ENCODE results near the gene UTP11.
A peak's percentile ranks its signal among the peaks of the same experiment; 100 is the strongest.

The UTP11 gene

DNA sequence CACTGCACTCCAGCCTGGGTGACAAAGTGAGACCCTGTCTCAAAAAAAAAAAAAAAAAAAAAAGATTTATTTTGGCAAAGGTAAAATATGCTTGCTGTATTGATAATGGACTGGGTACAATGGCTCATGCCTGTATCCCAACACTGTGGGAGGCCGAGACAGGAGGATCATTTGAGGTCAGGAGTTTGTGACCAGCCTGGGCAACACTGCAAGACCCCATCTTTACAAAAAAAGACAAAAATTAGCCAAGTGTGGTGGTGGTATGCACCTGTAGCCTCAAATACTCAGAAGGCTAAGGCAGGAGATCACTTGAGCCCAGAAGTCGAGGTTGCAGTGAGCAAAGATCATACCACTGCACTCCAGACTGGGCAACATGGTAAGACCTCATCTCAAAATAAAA is 29.0 kb upstream of the UTP11 start:
- no peak for DNase-seq (ENCODE audit: low read depth in 2 of 2)
- H3K4me3 ChIP-seq (replicated peaks in 1 of 2; ENCODE audit: low read depth in 2 of 2, low read length in 2 of 2) = no peak overlapping the region
- TF ChIP-seq, protein P1, sequence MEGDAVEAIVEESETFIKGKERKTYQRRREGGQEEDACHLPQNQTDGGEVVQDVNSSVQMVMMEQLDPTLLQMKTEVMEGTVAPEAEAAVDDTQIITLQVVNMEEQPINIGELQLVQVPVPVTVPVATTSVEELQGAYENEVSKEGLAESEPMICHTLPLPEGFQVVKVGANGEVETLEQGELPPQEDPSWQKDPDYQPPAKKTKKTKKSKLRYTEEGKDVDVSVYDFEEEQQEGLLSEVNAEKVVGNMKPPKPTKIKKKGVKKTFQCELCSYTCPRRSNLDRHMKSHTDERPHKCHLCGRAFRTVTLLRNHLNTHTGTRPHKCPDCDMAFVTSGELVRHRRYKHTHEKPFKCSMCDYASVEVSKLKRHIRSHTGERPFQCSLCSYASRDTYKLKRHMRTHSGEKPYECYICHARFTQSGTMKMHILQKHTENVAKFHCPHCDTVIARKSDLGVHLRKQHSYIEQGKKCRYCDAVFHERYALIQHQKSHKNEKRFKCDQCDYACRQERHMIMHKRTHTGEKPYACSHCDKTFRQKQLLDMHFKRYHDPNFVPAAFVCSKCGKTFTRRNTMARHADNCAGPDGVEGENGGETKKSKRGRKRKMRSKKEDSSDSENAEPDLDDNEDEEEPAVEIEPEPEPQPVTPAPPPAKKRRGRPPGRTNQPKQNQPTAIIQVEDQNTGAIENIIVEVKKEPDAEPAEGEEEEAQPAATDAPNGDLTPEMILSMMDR (IDR thresholded peaks at IDR 0.05; ENCODE audit: low read depth, low read length) = no peak

DNA sequence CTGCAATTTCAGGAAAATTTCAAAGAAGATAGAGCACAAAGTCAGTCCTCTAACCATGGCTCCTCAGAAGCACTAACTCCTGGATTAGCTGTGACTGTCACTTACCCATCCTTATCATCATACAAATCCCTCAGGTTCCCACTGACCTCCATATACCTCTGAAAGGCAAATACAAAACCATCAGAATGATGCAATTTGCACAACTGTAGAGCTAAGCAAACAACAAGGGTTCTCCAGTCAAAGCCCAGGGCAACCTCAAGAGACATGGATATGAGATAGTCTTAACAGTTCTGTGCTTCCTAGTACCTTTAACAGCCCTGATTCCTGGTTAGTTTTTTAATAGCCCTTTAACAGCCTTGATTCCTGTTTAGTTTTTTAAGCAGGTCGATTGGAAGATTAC is 24.9 kb upstream of the UTP11 start:
- TF ChIP-seq, protein P1 (IDR thresholded peaks at IDR 0.05; ENCODE audit: low read depth, low read length) = no peak
- DNase-seq (ENCODE audit: low read depth in 2 of 2) = no peak
- H3K4me3 ChIP-seq (replicated peaks in 1 of 2; ENCODE audit: low read depth in 2 of 2, low read length in 2 of 2) = no peak overlapping the region

DNA sequence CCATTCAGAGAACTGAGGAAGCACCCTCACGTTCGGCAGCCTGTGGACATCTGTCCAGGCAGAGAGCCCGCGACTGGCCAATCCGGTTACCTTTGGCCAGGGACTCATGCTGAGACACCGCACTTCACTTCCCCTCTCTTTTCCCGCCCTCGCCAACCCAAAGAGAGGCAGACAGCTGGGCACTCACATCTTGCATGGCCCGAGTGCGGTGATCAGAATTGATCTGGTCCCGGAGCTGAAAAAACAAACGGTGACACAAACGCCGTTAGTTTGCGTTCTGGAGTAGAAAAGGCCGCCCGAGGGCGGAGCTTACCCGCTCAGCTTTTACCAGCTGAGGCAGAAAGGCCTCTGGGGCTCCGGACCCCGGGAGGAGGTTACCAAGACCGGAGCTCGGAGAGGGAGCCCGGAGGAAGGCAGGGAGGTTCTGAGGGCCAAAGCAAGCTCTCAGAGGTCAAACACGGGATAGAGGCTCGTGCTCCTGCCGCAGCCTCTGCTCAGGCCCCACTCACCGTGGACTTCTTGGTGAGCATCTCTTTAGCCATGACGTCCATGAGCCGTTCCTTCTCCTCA is 23.1 kb upstream of the UTP11 start:
- DNase-seq (ENCODE audit: low read depth in 2 of 2) = peak; percentile 22 to 40
- TF ChIP-seq, protein P1 (IDR thresholded peaks at IDR 0.05; ENCODE audit: low read depth, low read length) = no peak
- H3K4me3 ChIP-seq (replicated peaks in 1 of 2; ENCODE audit: low read depth in 2 of 2, low read length in 2 of 2) = peak overlapping the region; percentile 96 to 97

DNA sequence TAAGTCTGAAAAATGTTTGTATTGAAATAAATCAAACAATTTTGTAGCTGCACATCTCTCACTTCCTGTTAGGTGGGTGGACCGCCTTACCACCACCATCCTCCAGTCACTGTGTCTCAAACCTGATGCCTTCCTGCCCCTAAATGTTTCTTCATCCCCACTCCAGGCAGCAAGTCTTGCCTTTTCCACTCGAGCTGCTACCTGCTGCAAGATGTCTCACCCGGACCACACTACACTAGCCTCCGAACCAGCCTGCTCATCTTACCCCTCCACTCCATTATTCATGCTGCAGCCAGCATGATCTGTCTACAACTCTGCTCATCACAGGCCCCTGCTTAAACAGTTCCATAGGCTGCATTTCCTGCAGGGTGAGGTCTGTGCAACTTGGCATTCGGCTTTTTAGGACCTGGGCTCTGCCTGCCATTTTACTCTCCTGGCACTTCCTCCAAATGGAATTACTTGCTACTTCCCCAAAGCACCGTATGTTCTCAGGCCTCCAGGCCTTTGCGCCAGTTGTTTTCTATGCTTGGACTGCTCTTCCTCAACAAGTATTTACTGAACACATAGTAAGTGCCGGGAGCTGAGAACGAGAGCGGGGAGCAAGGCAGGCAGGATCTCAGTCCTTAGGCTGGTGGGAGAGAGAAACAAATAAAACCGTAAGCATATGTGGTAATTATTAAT is 17.5 kb upstream of the UTP11 start:
- TF ChIP-seq, protein P1 (IDR thresholded peaks at IDR 0.05; ENCODE audit: low read depth, low read length) = no peak
- H3K4me3 ChIP-seq (replicated peaks in 1 of 2; ENCODE audit: low read depth in 2 of 2, low read length in 2 of 2) = no peak overlapping the region
- DNase-seq (ENCODE audit: low read depth in 2 of 2) = no peak

DNA sequence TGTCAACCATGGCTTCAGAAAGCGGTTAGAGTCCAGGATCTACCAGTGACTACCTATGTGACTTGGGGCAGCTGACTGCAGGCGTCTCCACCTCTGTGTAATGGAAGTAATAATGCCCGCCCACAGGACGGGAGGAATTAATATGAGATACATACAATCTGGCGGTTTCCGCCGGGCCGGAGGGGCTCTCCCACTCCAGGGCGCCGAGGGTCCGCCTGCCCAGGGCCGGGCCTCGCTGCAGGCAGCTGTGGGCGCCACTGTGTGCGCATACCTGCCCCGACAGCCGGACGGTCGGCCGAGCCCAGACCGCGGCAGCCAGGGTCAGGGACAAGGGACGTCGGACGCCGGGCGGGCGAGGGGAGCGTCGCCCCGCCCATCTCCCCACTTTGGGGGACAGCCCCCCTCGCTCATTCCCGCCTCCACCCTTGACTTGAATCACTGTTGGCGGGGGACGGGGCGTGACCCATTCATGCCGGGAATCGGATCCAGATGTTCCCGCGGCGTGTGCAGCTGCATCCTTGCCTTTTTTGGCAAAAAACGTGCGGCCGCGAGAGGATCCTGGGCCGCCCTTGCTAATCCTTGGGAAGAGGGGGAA is 16.7 kb upstream of the UTP11 start:
- peak overlapping the region; percentile 10 to 24 for H3K4me3 ChIP-seq (replicated peaks in 1 of 2; ENCODE audit: low read depth in 2 of 2, low read length in 2 of 2)
- TF ChIP-seq, protein P1 (IDR thresholded peaks at IDR 0.05; ENCODE audit: low read depth, low read length) = no peak
- peak; percentile 73 to 76 for DNase-seq (ENCODE audit: low read depth in 2 of 2)

DNA sequence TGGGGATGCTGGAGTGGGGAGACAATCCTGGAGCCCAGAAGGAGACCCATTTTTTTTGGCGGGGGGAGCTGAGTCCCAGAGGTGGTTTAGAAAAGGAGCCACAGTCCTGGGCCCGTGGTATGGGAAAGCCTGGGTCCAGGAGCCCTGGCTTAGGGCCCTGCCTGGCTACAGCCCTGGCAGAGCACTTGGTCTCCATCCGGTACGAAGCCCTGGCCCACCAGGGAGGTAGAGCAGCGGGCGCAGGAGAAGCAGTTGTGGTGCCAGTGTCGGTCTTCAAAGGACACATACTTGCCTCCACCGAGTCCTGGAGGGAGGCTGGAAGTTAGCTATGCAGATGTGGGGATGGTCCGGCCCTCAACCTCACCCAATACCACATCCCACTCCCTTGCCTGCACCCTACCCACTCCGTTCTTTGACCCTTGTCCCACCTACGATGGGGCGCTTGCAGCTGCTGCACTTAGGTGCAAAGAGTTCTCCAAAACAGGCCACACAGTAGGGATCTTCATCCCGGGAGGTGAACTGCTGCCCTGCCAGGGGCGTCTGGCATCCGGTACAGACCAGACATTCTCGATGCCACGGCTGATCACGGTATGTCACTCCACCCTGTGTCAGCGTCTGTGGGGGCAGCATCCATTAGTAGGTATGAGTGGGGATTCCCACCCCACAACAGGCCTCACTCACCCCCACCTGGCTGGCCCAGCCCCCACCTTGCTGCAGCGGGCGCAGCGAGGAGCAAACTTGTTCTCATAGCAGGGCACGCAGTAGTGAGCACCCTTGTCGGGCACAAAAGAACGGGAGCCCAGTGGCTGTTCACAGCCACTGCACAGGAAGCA is 15.1 kb upstream of the UTP11 start:
- DNase-seq (ENCODE audit: low read depth in 2 of 2) = no peak
- no peak overlapping the region for H3K4me3 ChIP-seq (replicated peaks in 1 of 2; ENCODE audit: low read depth in 2 of 2, low read length in 2 of 2)

More for the DNA sequence above, 15.1 kb upstream of the UTP11 start:
- TF ChIP-seq, protein P1 (IDR thresholded peaks at IDR 0.05; ENCODE audit: low read depth, low read length) = no peak
